Stomach (tissue), 9 donors: ENCODE data around the gene CLEC4F. TPM values are rescaled to one million over a fixed set of nuclear protein-coding genes. Genes with fewer than 3 reads are reported as not detected.
A peak's percentile ranks its signal among the peaks of the same experiment; 100 is the strongest.

Source experiments
- DNase-seq, 2 donors: peaks; one replicate each; pipeline versions ENCODE4 v3.0.0 to v3.0.0-alpha.2; 2013 to 2019
- H3K27ac ChIP-seq, 5 donors: fragments of 200-600 bp in 4 of 5; sonication (generic) in 4 of 5; one replicate each; pipeline ENCODE4 v1.5.1; 2013 to 2019; ENCODE audit warnings: mild to moderate bottlenecking in 1 of 5, moderate library complexity in 1 of 5
- H3K27me3 ChIP-seq, 3 donors: fragments of 200-600 bp; sonication (generic); one replicate each; pipeline ENCODE4 v1.5.1; 2017 to 2019; ENCODE audit warnings: mixed run types in 1 of 3
- H3K36me3 ChIP-seq, 4 donors: fragments of 200-600 bp; sonication (generic); 1 replicate in 3 of 4; 2 replicates in 1 of 4; pipeline ENCODE4 v1.5.1; 2016 to 2019
- H3K4me1 ChIP-seq, 4 donors: fragments of 200-600 bp; sonication (generic); one replicate each; pipeline ENCODE4 v1.5.1; 2016 to 2019
- H3K4me3 ChIP-seq, 4 donors: fragments of 200-600 bp; sonication (generic) in 3 of 4; one replicate each; pipeline ENCODE4 v1.5.1; 2016 to 2019; ENCODE audit warnings: mild to moderate bottlenecking in 1 of 4
- H3K9me3 ChIP-seq, 4 donors: fragments of 200-600 bp; sonication (generic); one replicate each; pipeline ENCODE4 v1.5.1; 2016 to 2019
- CTCF ChIP-seq, 7 experiments: fragments of 450-650 bp in 4 of 7; fragments of 200-600 bp in 3 of 7; sonication (generic) in 3 of 7; IDR thresholded peaks; one replicate each; pipeline ENCODE4 v1.5.1; 2016 to 2019; ENCODE audit warnings: antibody characterized with exemption in 7 of 7, control low read depth in 2 of 7, mild to moderate bottlenecking in 1 of 7
- EP300 ChIP-seq: sonication (generic); formaldehyde crosslinking; IDR thresholded peaks from one replicate; pipeline ENCODE4 v1.6.1; 2017; ENCODE audit warnings: antibody characterized with exemption
- POLR2A ChIP-seq, 4 donors: fragments of 450-650 bp; IDR thresholded peaks; one replicate each; pipeline ENCODE4 v1.6.1; 2016; ENCODE audit warnings: antibody characterized with exemption in 4 of 4, control low read depth in 2 of 4, mild to moderate bottlenecking in 1 of 4, moderate library complexity in 1 of 4
- POLR2AphosphoS5 ChIP-seq, 3 donors: sonication (generic); formaldehyde crosslinking; IDR thresholded peaks; one replicate each; pipeline ENCODE4 v1.6.1; 2016; ENCODE audit warnings: antibody characterized with exemption in 3 of 3
- WGBS, 5 donors: extraction: QIAGEN DNeasy Blood & Tissue Kit in 3 of 5; methylation state at CpG; one replicate each; pipeline versions ENCODE4 v1.1.5 to v1.1.7; 2013 to 2018; 5-methylcytosine and 5-hydroxymethylcytosine counted together
- intact Hi-C: fragments of 100-400 bp; cut with DNase I; formaldehyde crosslinking; loops from one replicate; pipeline ENCODE4 v1.15.1; 2023; ENCODE audit warnings: low total_unique reads
- polyA plus RNA-seq, 3 donors: library from polyadenylated mRNA; stranded (reverse); fragments of 200-250 nt; gene quantifications; one replicate each; pipeline ENCODE4 v1.2.3, GENCODE V29; 2013
- small RNA-seq, 4 donors: library from RNA; depleted of rRNA; stranded (forward); fragments of <200 nt; gene quantifications; one replicate each; pipeline ENCODE3, GENCODE V24; 2016
- total RNA-seq, 5 donors: library from RNA; depleted of rRNA; stranded (reverse); fragments of >200 nt; gene quantifications; one replicate each; pipeline versions ENCODE4 v1.1.0 to v1.2.3, GENCODE V29; 2014 to 2016
- donor health status: healthy with polysubstance abuse.
- donor health status: Bipolar disorder and iron deficiency.
- donor health status: healthy.

Gene CLEC4F
- total and polyA plus RNA-seq, 8 donors: 0.13 to 0.37 TPM; not detected in 6

GRCh38 chr2:70766357-70767078 is 53.9 kb downstream of the CLEC4F start:
- WGBS, 5 donors: 11 to 17% (median 14%) methylated on average over 7 of the region's 7 CpGs
- Histone ChIP-seq H3K36me3 (no peaks in the 10 kb centered on the region), H3K4me1 (peaks cover 12 to 18% (median 15%) of the 10 kb centered on the region in 4 donors), H3K27ac (no peak overlapping the region), H3K9me3 (no peaks in the 10 kb centered on the region), H3K27me3 (peaks cover 0 to 81% (median 52%) of the 10 kb centered on the region in 3 donors), H3K4me3 (peak overlapping the region in 3 of 4 donors; percentile 41 to 54 (median 51))
- intact Hi-C loops: no loop called here
- TF ChIP-seq POLR2A (IDR thresholded peaks at IDR 0.05): no peak
- TF ChIP-seq POLR2AphosphoS5 (IDR thresholded peaks at IDR 0.05): no peak
- no peak for TF ChIP-seq CTCF (IDR thresholded peaks at IDR 0.05)
- no peak for TF ChIP-seq EP300
- DNase-seq: no peak

- Histone ChIP-seq H3K36me3 (no peaks in the 10 kb centered on the region), H3K27ac (no peak overlapping the region), H3K4me3 (no peak overlapping the region), H3K4me1 (peaks cover 12 to 18% (median 15%) of the 10 kb centered on the region in 4 donors), H3K9me3 (no peaks in the 10 kb centered on the region), H3K27me3 (peaks cover 0 to 73% (median 52%) of the 10 kb centered on the region in 3 donors)
- 79 to 90% (median 82%) methylated on average over 7 of the region's 7 CpGs for WGBS, 5 donors
- no peak for DNase-seq
- intact Hi-C loops: no loop called here
- TF ChIP-seq CTCF (IDR thresholded peaks at IDR 0.05): no peak
- no peak for TF ChIP-seq POLR2A (IDR thresholded peaks at IDR 0.05)
- TF ChIP-seq POLR2AphosphoS5 (IDR thresholded peaks at IDR 0.05): no peak
- no peak for TF ChIP-seq EP300
These were observed 54.9 kb downstream of the CLEC4F start for GRCh38 chr2:70765507-70765906.

- H3K27ac ChIP-seq: no peak overlapping the region
- no peaks in the 10 kb centered on the region for H3K9me3 ChIP-seq
- H3K4me1 ChIP-seq: no peaks in the 10 kb centered on the region
- H3K36me3 ChIP-seq: no peaks in the 10 kb centered on the region
- DNase-seq: no peak
- TF ChIP-seq POLR2A (IDR thresholded peaks at IDR 0.05): no peak
- TF ChIP-seq CTCF (IDR thresholded peaks at IDR 0.05): no peak
- no peak for TF ChIP-seq EP300
- no peak for TF ChIP-seq POLR2AphosphoS5 (IDR thresholded peaks at IDR 0.05)
- no peak overlapping the region for H3K4me3 ChIP-seq
- WGBS, 5 donors: 53 to 85% (median 75%) methylated on average over 1 of the region's 1 CpG
- peaks cover 0 to 50% (median 3%) of the 10 kb centered on the region in 3 donors for H3K27me3 ChIP-seq
- intact Hi-C loops: no loop called here
These were observed 61.0 kb downstream of the CLEC4F start for GRCh38 chr2:70759446-70759845.

Small RNA genes lying within 50 kb of the gene (small RNA-seq; reads per million reads assigned to genes)
- 0 reads per million in 4 donors for gene HMGN2P21

Other genes starting within 250 kb of the CLEC4F start
- gene ADD2, start 52.4 kb downstream of the CLEC4F start, total RNA-seq: 1 to 10 TPM in 3 of 5 donors, under 1 TPM in 1, not detected in 1; 0.87 to 5.5 (median 2.3) TPM
- gene ADD2, start 52.4 kb downstream of the CLEC4F start, polyA plus RNA-seq: under 1 TPM in 2 of 3 donors, not detected in 1; 0.12 to 0.13 TPM
- not detected for gene FIGLA, start 30.0 kb downstream of the CLEC4F start, total RNA-seq
- gene FIGLA, start 30.0 kb downstream of the CLEC4F start, polyA plus RNA-seq: under 1 TPM in 1 of 3 donors, not detected in 2; 0.75 TPM
- gene CD207, start 15.2 kb upstream of the CLEC4F start, total RNA-seq: not detected
- 1 to 10 TPM in 1 of 3 donors, under 1 TPM in 1, not detected in 1; 0.46 to 1.4 TPM for gene CD207, start 15.2 kb upstream of the CLEC4F start, polyA plus RNA-seq
- 1 to 10 TPM in 1 of 5 donors, not detected in 4; 1.2 TPM for gene VAX2, start 80.0 kb upstream of the CLEC4F start, total RNA-seq
- gene VAX2, start 80.0 kb upstream of the CLEC4F start, polyA plus RNA-seq: under 1 TPM in 2 of 3 donors, not detected in 1; 0.23 to 0.25 TPM
- gene ATP6V1B1, start 115.3 kb upstream of the CLEC4F start, total RNA-seq: under 1 TPM in 1 of 5 donors, not detected in 4; 0.55 TPM
- under 1 TPM in 1 of 3 donors, not detected in 2; 0.35 TPM for gene ATP6V1B1, start 115.3 kb upstream of the CLEC4F start, polyA plus RNA-seq
- under 1 TPM in 1 of 5 donors, not detected in 4; 0.45 TPM for gene ANKRD53, start 158.0 kb upstream of the CLEC4F start, total RNA-seq
- 1 to 10 TPM in 2 of 3 donors, under 1 TPM in 1; 0.88 to 2.3 (median 1.3) TPM for gene ANKRD53, start 158.0 kb upstream of the CLEC4F start, polyA plus RNA-seq
- gene TEX261, start 174.3 kb upstream of the CLEC4F start, total RNA-seq: 10 to 100 TPM in 2 of 5 donors, 1 to 10 TPM in 3; 5.2 to 39.1 (median 9.4) TPM
- gene TEX261, start 174.3 kb upstream of the CLEC4F start, polyA plus RNA-seq: 10 to 100 TPM; 17.1 to 19.2 (median 17.9) TPM
- gene NAGK, start 248.0 kb upstream of the CLEC4F start, total RNA-seq: 100 to 1,000 TPM in 1 of 5 donors, 10 to 100 TPM in 4; 25.9 to 112 (median 62.4) TPM
- gene NAGK, start 248.0 kb upstream of the CLEC4F start, polyA plus RNA-seq: 100 to 1,000 TPM in 2 of 3 donors, 10 to 100 TPM in 1; 93.8 to 124 (median 117) TPM